HG03045 (cell line): ENCODE data around the gene CEACAM16.
"Not testable (repeated sequence)": the region's sequence is repeated elsewhere in the genome, so short reads cannot be mapped to it uniquely, and the experiment has no call there.

ENCODE experiments used
- ATAC-seq: cut with Tn5 transposase; IDR thresholded peaks from one replicate; pipeline ENCODE4 v1.9.1; 2021; ENCODE audit warnings: mild to moderate bottlenecking, moderate library complexity; ENCODE audit not compliant: unreplicated experiment

Gene CEACAM16

GRCh38 chr19:44677019-44677811 is 21.7 kb upstream of the CEACAM16 start:
- ATAC-seq = no peak

- no peak for ATAC-seq
Measured at GRCh38 chr19:44680536-44680935, 18.4 kb upstream of the CEACAM16 start.

DNA sequence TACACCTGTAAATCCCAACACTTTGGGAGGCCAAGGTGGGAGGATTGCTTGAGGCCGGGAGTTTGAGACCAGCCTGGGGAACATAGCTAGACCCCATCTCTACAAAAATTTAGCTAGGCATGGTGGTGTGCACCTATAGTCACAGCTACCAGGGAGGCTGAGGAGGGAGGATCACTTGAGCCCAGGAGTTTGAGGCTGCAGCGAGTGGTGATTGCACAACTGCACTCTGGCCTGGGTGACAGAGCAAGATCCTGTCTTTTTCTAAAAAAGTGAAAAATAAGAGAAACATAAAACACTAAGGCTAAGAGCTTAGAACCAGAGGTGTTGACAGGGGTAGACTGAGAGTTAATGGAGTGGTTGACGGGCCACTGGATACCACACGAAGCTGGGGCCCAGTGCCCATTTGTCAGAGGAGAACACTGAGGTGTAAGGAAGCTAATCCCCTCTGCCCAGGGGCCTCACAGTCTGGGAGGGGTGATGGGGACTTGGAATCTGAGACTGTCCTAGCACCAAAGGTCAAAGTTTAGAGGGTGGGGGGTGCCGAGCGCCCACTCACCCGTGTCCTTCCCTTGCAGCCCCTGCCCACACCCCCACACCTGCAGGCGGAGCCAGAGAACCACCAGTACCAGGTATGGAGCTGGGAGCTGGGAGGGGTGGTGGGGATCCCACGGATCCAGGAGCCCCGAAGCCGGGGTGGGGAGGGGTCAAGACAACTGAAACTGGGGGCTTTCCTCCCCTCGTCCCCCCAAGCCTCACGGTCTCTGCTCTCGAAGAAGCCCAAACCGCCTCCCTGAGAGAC is 16.8 kb upstream of the CEACAM16 start:
- ATAC-seq = no peak

- no peak for ATAC-seq
Measured at GRCh38 chr19:44682807-44683206, 16.1 kb upstream of the CEACAM16 start.

GRCh38 chr19:44683434-44684210 is 15.3 kb upstream of the CEACAM16 start:
- ATAC-seq = no peak

DNA sequence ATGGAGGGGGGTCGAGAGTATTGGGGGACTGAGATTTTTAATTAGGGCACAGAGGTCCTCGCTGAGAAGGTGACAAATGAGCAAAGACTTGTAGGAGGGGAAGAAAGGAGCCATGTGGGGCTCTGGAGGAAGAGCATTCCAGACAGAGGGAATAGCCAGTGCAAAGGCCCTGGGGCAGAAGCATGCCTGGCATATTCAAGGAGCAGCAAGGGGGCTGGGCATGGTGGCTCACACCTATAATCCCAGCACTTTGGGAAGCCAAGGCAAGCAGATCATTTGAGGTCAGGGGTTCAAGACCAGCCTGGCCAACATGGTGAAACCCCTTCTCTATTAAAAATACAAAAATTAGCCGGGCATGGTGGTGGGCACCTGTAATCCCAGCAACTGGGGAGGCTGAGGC is 14.6 kb upstream of the CEACAM16 start:
- ATAC-seq = not testable (repeated sequence)

DNA sequence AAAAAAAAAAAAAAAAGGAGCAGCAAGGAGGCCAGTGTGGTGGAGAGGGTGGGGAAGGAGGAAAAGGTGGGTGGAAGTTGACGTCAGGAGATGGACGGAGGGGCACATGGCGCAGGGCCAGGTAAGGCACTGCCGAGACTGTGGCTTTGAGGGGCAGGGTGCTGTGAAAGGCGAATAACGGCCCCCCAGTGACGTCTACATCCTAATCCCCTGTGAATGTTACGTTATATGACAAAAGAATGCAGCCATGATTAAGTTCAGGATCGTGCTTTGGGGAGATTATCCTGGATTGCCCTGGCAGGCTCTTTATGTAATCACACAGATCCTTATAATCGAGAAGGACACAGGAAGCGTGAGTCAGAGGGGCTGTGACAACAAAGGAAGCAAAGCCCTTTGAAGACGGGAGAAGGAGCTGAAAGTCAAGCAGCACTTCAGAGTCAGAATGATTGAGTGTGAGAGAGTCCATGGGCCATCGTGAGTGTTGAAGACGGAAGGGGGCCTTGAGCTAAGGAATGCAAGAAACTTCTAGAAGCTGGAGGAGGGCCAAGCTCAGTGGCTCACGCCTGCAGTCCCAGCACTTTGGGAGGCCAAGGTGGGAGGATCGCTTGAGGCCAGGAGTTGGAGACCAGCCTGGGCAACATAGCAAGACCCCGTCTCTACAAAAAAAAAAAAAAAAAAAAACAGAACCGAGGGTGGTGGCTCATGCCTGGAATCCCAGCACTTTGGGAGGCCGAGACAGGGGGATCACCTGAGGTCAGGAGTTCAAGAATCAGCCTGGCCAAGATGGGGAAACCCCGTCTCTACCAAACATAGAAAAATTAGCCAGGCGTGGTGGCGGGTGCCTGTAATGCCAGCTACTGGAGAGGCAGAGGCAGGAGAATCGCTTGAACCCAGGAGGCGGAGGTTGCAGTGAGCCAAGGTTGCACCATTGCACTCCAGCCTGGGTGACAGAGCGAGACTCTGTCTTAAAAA is 13.8 kb upstream of the CEACAM16 start:
- ATAC-seq = no peak

DNA sequence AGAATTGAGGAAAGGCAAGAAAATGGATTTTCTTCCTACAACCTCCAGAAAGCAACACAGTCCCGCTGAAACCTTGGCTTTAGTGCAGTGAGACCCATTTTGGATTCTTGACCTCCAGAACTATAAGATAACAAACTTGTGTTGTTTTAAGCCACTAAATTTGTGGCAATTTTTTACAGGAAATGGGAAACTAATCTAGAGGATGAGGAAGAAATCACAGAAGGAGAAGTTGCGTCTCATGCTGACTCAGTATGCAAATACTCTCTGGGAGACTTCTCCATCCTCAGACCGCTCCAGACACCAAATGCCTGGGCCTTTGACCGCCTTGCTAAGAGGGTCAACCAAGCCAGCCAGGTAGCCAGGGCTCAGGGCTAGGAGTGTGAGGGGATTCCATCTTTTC is 13.1 kb upstream of the CEACAM16 start:
- no peak for ATAC-seq

- ATAC-seq = no peak
Measured at GRCh38 chr19:44686896-44687295, 12.1 kb upstream of the CEACAM16 start.

GRCh38 chr19:44687888-44688287 is 11.1 kb upstream of the CEACAM16 start:
- ATAC-seq = no peak

- ATAC-seq = no peak
Measured at GRCh38 chr19:44689290-44690130, 9.4 kb upstream of the CEACAM16 start.

- ATAC-seq = no peak
Measured at GRCh38 chr19:44690131-44690440, 8.9 kb upstream of the CEACAM16 start.

DNA sequence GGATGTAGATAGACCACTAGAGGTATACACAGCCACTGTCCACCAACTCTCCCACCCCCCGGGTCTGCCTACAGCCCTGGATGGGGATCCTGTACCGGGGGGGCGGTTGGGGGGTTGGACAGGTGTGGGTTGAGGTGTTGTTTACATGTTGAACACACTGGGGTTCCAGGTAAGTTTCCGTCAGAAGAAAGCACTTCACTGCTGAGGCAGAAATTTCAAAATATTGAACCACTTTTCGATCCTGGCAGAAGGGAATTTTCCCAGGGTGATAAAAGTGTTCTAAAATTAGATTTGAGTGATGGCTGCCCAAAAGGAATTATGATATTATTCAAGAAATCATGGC is 6.6 kb upstream of the CEACAM16 start:
- ATAC-seq = no peak

GRCh38 chr19:44694184-44694579 is 4.8 kb upstream of the CEACAM16 start:
- no peak for ATAC-seq

DNA sequence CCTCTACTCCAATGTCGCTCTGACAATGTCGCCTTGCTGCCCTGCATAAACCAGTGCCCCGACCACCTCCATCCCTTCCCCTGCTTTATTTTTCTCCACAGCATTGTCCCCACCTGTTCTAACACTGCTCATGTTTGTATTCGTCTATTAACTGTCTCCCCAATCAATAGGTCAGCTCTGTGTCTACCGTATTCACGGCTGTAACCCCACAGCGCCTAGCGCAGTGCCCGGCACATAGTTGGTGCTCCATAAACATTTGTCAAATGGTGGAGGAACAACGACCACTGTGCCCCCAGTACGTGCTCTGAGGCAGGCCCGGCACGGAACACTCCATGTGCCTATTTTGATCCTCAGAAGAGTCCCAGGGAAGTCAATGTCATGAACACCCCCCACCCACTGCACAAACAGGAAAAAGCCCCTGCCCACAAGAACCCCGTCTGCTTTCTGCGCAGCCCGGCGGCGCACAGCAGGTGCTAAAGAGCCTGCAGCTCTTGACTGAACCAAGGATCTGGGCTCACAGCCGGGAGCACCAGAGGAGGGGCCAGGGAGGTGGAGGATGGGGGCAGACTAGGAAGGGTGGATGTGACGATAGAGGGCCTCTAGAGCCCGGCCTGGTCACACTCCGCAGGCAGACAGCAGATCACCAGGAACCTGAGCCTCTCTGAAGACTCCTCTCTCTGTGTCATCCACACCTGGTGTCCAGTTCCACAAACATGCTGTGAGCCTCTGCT is 1.8 kb upstream of the CEACAM16 start:
- no peak for ATAC-seq

- ATAC-seq = no peak
Measured at GRCh38 chr19:44697670-44698034, 1.3 kb upstream of the CEACAM16 start.

DNA sequence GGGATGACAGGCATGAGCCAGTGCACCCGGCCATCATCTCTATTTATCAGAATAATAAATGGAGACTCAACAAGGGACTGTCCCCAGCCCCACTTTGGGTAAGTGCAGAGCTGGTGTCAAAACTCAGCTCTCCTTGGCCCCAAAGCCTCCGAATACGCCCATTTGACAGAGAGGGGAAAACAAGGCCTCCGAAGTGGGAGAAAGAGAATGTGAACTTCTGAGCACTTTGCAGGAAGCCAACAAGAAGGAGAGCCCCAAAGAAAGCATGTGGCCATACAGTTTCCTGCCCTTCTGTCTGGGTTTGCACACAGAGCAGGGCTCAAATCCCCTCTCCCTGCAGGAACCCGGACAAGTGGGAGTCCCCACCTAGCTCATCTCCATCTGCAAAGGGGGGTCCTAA is 1.6 kb downstream of the CEACAM16 start:
- no peak for ATAC-seq

GRCh38 chr19:44701228-44701627 is 2.3 kb downstream of the CEACAM16 start:
- no peak for ATAC-seq

DNA sequence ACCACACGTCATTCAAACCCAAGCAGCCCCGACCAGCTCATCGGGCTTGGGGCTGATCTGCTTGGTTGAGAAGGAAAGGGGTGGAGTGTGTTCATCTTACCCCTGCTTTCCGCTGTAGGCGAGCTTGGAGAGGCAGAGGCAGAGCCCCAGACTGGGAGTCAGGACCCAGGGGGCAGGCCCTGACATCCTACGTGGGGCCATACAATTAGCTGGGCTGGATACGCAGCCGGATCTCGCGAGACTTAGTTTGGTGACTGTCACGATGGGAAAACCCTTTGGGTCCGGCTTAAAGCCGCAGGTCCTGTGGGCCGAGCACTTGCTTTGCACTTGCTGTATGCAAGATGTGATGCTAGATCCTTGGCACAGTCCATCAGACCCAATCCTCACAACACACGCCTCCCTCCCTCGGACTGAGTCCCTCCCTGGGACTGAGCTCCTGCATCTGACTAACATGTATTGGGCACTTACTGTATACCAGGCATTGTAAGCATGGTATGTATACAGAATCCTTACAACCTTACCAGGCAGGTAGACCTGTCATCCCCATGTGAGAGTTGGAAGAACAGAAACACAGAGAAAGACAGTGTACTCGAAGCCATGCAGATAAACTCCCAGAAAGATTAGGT is 3.7 kb downstream of the CEACAM16 start:
- no peak for ATAC-seq
